ENCODE measurements around the gene TEX48.

GRCh38 chr9:114694719-114695269 lies 12.8 kb upstream of the TEX48 start:
- no peak for TF ChIP-seq POLR2A (IDR thresholded peaks at IDR 0.05; ENCODE audit: low read length)
- no peak for TF ChIP-seq GATA1 (IDR thresholded peaks at IDR 0.05; ENCODE audit: low read depth, low read length)

All from erythroblast (primary cell).